Prostate gland (tissue), 2 donors: ENCODE results near the gene EIF2S3.

Source experiments
- POLR2A ChIP-seq: fragments of 450-650 bp; IDR thresholded peaks from one replicate; pipeline ENCODE4 v1.6.1; 2016; ENCODE audit warnings: antibody characterized with exemption, mild to moderate bottlenecking
- TF ChIP-seq, protein P1 (sequence below), 4 experiments: fragments of 200-600 bp in 2 of 4; fragments of 450-650 bp in 2 of 4; sonication (generic) in 2 of 4; IDR thresholded peaks; 1 replicate in 3 of 4; 2 replicates in 1 of 4; pipeline ENCODE4 v1.5.1; 2016 to 2019; ENCODE audit warnings: antibody characterized with exemption in 4 of 4, mild to moderate bottlenecking in 2 of 4, moderate library complexity in 2 of 4

DNA sequence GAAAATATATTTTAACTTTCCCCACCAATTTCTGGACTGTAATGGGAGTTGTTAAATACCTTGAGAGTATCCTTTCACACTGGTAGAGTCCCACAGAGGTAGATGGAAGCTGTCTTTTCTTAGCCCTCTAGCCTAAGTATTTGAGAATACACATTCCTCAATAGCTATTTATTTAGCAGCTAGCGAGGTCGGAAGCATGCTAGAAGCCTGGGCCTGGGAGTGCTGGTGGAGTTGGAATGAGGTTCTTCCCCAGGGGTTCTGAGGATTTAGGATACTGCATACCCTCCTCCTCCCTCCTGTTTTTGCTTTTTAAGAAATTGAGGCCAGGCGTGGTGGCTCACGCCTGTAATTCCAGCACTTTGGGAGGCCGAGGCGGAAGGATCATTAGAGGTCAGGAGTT, 26.8 kb upstream of the EIF2S3 start:
- TF ChIP-seq, protein P1, sequence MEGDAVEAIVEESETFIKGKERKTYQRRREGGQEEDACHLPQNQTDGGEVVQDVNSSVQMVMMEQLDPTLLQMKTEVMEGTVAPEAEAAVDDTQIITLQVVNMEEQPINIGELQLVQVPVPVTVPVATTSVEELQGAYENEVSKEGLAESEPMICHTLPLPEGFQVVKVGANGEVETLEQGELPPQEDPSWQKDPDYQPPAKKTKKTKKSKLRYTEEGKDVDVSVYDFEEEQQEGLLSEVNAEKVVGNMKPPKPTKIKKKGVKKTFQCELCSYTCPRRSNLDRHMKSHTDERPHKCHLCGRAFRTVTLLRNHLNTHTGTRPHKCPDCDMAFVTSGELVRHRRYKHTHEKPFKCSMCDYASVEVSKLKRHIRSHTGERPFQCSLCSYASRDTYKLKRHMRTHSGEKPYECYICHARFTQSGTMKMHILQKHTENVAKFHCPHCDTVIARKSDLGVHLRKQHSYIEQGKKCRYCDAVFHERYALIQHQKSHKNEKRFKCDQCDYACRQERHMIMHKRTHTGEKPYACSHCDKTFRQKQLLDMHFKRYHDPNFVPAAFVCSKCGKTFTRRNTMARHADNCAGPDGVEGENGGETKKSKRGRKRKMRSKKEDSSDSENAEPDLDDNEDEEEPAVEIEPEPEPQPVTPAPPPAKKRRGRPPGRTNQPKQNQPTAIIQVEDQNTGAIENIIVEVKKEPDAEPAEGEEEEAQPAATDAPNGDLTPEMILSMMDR (IDR thresholded peaks at IDR 0.05) = no peak
- TF ChIP-seq POLR2A = no peak
